ENCODE data around the gene KRTAP5-3. TPM values are rescaled to one million over a fixed set of nuclear protein-coding genes. Genes with fewer than 3 reads are reported as not detected.
A peak's percentile ranks its signal among the peaks of the same experiment; 100 is the strongest.

The KRTAP5-3 gene
- total RNA-seq, 1 donor from 2014 or later = not detected

DNA sequence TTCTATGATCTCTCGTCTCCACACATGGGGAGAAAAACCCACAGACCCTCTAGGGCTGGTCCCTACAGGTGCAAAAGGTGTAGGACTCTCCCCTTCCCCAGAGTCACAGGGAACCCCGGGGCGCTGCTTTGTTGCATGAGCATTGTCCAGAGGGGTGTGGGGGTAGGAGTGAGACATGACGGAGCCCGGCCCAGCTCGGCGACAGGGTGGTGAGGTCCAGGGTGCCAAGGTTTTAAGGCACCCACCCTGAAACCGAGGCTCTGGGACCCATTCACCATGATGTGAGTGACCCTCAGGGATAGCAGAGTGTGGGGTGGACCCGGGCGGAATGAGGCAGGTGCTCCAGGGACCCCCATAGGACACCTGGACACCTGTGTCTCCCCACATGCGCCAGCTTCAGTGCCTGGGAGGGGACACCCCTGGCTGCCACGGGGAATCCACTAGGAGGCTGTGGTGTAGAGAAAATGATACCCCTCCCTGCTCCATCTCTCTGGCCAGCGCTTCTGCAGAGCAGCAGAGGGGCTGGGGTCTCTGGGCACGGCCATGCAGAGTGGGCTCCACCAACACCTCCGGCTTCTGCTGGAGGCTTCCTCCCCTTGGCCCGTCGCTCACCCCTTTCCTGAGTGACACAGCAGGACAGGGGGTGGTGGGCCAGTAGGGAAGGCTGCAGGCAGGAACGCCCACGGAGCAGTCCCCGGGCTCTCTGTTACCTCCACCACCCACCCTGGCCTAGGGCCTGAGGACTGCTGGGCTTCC lies 36.5 kb upstream of the KRTAP5-3 start:
- TF ChIP-seq, protein P1, sequence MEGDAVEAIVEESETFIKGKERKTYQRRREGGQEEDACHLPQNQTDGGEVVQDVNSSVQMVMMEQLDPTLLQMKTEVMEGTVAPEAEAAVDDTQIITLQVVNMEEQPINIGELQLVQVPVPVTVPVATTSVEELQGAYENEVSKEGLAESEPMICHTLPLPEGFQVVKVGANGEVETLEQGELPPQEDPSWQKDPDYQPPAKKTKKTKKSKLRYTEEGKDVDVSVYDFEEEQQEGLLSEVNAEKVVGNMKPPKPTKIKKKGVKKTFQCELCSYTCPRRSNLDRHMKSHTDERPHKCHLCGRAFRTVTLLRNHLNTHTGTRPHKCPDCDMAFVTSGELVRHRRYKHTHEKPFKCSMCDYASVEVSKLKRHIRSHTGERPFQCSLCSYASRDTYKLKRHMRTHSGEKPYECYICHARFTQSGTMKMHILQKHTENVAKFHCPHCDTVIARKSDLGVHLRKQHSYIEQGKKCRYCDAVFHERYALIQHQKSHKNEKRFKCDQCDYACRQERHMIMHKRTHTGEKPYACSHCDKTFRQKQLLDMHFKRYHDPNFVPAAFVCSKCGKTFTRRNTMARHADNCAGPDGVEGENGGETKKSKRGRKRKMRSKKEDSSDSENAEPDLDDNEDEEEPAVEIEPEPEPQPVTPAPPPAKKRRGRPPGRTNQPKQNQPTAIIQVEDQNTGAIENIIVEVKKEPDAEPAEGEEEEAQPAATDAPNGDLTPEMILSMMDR (IDR thresholded peaks at IDR 0.05; ENCODE audit: insufficient read depth, low read length, poor library complexity, severe bottlenecking) = no peak
- H3K36me3 ChIP-seq (ENCODE audit: control insufficient read depth, insufficient read depth, low read length) = no peaks in the 10 kb centered on the region
- DNase-seq (ENCODE audit: low read depth) = no peak
- peaks cover 19% of the 10 kb centered on the region for H3K27me3 ChIP-seq (ENCODE audit: control insufficient read depth, insufficient read depth, low read length)
- no peak overlapping the region for H3K4me3 ChIP-seq (ENCODE audit: low read depth, low read length)

DNA sequence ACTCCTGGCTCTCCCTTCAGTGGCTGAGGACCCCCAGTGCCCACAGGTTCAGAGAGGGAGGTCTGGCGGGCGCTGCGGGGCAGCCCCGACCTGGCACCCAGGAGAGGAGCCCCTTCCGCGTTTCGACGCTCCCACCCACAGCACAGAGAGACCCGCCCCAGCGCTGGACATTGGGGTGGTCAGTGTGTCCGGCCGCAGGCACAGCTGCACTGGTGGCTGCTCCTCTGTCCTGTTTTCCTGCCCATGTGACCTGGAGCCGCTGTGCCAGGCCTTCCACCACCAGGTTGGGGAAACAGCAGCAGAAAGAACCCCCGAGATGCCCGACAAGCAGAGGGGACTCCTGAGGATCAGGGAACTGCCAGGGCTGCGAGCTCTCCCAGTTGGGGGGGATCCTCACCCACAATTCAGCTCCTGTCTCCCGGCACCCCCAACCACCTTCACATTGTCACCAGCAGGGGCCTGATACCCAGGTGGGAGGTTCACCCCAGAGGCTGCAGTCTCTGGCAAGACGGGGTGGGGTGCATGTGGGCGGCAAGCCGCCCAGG lies 35.0 kb upstream of the KRTAP5-3 start:
- no peak for DNase-seq (ENCODE audit: low read depth)
- Histone ChIP-seq H3K4me3 (ENCODE audit: low read depth, low read length) (no peak overlapping the region), H3K27me3 (ENCODE audit: control insufficient read depth, insufficient read depth, low read length) (peaks cover 27% of the 10 kb centered on the region), H3K36me3 (ENCODE audit: control insufficient read depth, insufficient read depth, low read length) (no peaks in the 10 kb centered on the region)
- TF ChIP-seq, protein P1 (IDR thresholded peaks at IDR 0.05; ENCODE audit: insufficient read depth, low read length, poor library complexity, severe bottlenecking) = no peak

DNA sequence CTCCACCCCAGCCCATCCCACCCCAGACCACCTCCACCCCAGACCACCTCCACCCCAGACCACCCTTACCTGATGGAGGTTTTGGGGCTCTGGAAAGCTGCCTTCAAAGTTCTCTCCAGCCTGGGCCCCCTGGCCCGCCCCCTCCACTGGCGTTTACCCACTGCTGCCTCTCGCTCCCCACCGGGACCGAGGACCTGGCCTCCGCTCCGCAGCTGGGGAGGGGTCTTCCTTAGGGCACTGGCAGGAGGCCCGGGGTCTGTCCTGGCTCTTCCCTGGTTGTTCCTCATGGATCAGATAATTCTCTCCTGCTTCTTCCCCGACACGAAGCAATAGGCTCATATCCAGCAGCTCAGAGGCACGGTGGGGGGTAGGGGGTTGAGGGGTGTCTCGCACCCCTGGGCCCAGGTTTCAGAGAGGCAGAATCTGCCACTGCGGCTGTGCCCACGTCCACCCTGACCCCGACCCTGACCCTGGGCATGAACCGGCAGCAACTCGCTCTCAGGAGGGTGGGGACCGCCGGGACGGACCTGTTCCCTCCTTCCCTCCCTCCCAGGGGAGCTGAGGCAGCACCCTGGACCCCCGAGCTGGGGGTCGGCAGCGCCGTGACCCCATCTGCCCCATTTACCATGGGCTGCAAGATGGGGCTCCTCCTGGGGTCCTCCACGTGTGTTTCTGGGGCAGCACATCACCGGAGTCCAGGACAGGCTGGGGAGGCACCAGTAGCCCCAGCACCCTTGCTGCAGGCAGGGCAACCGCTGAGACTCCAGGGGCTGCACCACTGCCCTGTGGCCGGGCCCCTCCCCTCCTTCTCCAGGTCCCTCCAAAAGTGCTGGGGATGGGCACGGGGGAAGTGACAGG lies 34.3 kb upstream of the KRTAP5-3 start:
- DNase-seq (ENCODE audit: low read depth) = no peak
- peaks cover 27% of the 10 kb centered on the region for H3K27me3 ChIP-seq (ENCODE audit: control insufficient read depth, insufficient read depth, low read length)
- H3K4me3 ChIP-seq (ENCODE audit: low read depth, low read length) = no peak overlapping the region
- H3K36me3 ChIP-seq (ENCODE audit: control insufficient read depth, insufficient read depth, low read length) = no peaks in the 10 kb centered on the region
- TF ChIP-seq, protein P1 (IDR thresholded peaks at IDR 0.05; ENCODE audit: insufficient read depth, low read length, poor library complexity, severe bottlenecking) = no peak

DNA sequence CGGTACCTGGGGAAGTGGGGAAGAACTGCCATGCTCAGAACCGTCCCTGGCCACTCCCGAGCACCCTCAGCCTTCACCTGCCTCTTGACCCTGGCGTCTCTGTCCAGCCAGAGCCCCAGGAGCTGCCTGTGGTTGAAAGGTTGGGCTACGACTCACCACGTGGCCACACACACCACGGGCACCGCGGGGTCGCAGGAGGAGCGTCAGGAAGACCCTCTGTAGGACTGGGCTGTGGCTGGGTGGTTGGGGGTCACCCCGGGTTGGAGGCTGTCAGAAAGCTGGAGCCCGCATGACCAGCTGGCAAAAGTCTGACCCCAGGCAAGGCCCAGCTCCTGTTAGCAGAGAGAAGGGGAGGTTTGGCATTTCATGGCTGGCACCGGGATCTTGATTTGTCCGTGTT lies 32.8 kb upstream of the KRTAP5-3 start:
- no peak overlapping the region for H3K4me3 ChIP-seq (ENCODE audit: low read depth, low read length)
- H3K27me3 ChIP-seq (ENCODE audit: control insufficient read depth, insufficient read depth, low read length) = peaks cover 31% of the 10 kb centered on the region
- H3K36me3 ChIP-seq (ENCODE audit: control insufficient read depth, insufficient read depth, low read length) = no peaks in the 10 kb centered on the region
- DNase-seq (ENCODE audit: low read depth) = no peak
- TF ChIP-seq, protein P1 (IDR thresholded peaks at IDR 0.05; ENCODE audit: insufficient read depth, low read length, poor library complexity, severe bottlenecking) = no peak

DNA sequence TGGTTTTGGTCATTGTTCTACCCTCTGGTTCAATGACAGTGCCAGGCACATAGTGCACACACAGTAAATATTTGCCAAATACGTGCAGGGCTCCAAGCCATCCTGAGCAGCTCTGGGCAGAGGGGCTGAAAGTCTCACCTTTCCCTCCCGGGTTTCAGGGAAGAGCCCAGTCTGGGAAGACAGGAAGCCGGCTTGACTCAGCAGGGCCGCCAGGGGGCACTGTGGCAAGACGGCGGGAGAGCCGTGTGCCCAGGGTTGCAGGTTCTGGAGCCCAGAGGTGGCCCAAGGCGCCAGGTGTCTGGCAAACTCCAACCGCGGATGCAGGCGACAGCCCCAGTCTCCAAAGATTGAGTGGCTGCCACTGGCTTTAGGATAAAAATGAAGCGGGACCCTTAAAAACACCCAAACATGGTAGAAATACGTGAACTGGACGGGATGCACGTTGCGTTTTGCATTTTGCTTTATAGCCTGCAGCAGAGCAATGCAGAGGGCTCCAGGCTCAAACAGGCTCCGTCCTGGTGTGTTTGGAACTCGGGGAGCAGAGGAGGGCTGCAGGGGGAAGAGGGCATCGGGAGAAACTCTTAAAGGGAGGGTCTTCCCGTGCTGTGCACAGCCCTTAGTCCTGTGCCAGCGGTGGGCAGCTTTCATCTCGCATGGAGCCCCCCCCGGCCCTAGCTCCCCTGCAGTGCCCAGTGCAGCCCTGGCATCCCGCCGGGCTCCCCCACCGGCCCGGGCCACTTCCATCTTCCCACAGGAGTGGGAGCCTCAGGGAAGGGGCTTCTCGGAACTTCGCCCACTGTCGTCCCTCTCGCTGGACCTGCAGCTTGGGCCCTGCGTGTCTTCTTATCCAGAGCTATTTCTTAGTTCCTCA lies 32.0 kb upstream of the KRTAP5-3 start:
- H3K36me3 ChIP-seq (ENCODE audit: control insufficient read depth, insufficient read depth, low read length) = no peaks in the 10 kb centered on the region
- no peak overlapping the region for H3K4me3 ChIP-seq (ENCODE audit: low read depth, low read length)
- DNase-seq (ENCODE audit: low read depth) = no peak
- peaks cover 32% of the 10 kb centered on the region for H3K27me3 ChIP-seq (ENCODE audit: control insufficient read depth, insufficient read depth, low read length)
- TF ChIP-seq, protein P1 (IDR thresholded peaks at IDR 0.05; ENCODE audit: insufficient read depth, low read length, poor library complexity, severe bottlenecking) = peak; percentile 87

Measured in kidney epithelial cell (primary cell).